SK-MEL-5 (cell line): Measurements from ENCODE around the gene ARHGAP27. TPM values are rescaled to one million over a fixed set of nuclear protein-coding genes. Genes with fewer than 3 reads are reported as not detected.

Experiments used
- DNase-seq: peaks from one replicate; pipeline ENCODE4 v3.0.0-alpha.2; 2016; ENCODE audit warnings: low read depth, low spot score
- in situ Hi-C: cut with HindIII; loops from 2 replicates; pipeline ENCODE4 v1.10.0; 2016; ENCODE audit warnings: low sequenced_read_pairs, high pct_unique_total_duplicates, low pct_unique_long_range_greater_than_20kb
- total RNA-seq: library from RNA; depleted of rRNA; stranded (reverse); fragments of >200 nt; shearing (Covaris generic); gene quantifications from 2 replicates; pipeline ENCODE4 v1.2.3, GENCODE V29; 2014

Gene ARHGAP27
- total RNA-seq, 1 experiment from 2014 or later: 2.2 TPM

DNA sequence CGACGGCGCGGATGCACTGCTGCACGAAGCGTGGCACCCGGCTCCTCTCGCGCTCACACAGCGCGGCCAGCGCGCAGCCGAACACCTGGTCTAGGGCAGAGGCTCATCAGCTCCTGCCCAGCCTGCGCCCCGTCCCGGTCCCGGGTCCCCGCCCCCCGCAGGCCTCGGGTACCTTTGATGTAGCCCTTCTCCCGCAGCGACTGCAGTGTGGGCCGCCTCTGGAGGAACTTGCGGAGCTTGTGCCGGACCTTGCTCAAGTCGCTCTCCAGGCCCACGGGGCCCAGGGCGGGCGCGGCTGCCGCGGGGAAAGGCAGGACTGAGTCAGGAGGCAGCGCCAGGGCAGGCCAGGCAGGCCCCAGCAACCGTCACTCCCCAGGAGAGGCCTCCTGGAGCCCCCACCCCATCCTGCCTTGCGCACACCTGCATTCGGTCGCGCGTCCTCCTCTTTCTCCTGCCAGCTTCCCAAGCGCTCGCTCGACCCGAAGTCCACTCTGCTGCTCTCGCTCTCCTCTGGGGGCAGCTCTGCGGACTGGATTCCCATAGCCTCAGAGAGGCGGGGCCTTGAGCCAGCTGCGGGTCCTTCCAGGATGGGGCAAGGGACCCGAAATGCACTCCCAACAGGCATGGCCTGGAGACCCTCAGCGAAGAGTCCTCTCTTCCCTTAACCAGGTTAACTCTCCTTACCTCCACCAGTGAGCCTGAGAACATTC is 36.0 kb downstream of the ARHGAP27 start:
- no peak for DNase-seq
- in situ Hi-C loops: no loop called here

- no peak for DNase-seq
- in situ Hi-C loops: no loop called here
Measured at GRCh38 chr17:45395569-45396415, 36.9 kb downstream of the ARHGAP27 start.

DNA sequence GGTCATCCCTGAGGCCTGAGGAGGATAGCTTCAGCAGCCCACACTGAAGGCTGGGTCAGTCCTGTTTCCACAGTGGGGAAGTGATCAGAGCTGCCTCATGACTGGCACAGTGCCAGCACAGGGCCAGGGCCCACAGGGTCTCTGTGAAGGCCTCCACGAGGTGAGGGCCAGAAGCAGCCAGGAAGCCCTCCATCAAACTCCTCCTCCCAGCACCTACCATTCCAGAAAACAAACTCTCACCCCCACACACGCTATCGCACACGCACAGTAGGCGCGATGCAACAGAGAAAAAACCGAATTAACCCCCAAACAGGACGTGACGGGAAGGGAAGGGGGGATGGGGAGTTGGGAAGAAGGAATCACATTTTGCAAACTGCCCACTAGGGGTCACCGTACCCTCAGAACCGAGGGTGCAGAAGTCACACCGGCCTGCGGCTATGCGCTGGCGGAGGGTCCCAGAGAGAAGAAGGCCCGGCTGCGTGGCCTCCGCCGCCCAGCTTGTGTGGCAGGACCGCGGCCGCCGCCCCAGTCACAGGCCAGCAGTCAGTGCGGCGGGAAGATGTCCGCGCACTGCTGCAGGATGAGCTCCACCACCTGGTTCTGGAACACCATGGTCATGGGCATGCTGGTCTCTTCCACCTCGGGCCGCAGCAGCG is 37.6 kb downstream of the ARHGAP27 start:
- in situ Hi-C loops: no loop called here
- peak; percentile 83 for DNase-seq

DNA sequence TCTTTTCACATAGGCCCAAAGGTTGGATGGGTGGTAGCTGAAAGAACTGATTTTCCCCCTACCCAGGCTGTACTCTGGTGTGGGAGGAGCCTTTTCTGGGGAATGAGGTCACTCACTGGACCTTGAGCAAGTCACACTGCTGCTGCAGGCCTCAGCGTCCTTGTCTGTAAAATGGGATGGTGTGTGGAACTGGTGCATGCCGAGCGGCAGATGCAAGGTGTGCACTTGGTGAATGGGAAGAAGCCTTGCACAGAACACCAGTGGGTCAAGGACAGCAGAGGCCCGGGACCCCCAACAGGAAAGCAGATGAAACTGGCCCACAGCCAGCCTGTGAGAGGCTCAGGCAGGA is 38.1 kb downstream of the ARHGAP27 start:
- in situ Hi-C loops: no loop called here

GRCh38 chr17:45394091-45394490 is 38.6 kb downstream of the ARHGAP27 start:
- in situ Hi-C loops: no loop called here
- DNase-seq: no peak

More for the DNA sequence above, 38.1 kb downstream of the ARHGAP27 start:
- no peak for DNase-seq

GRCh38 chr17:45393411-45393810 is 39.3 kb downstream of the ARHGAP27 start:
- DNase-seq: no peak
- in situ Hi-C loops: no loop called here

DNA sequence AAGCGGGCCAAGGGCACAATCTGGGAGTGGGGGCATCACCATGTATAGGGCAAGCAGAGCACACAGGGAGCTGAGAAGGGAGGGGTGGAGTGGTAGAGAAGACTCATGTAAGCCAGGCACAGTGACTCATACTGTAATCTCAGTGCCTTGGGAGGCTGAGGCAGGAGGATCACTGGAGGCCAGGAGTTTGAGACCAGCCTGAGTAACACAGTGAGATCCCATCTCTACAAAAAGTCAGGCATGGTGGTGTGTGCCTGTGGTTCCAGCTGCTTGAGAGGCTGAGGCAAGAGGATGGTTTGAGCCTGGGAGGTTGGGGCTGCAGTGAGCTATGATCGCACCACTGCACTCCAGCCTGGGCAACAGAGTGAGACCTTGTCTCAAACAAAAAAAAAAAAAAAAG is 40.8 kb downstream of the ARHGAP27 start:
- in situ Hi-C loops: no loop called here
- no peak for DNase-seq

DNA sequence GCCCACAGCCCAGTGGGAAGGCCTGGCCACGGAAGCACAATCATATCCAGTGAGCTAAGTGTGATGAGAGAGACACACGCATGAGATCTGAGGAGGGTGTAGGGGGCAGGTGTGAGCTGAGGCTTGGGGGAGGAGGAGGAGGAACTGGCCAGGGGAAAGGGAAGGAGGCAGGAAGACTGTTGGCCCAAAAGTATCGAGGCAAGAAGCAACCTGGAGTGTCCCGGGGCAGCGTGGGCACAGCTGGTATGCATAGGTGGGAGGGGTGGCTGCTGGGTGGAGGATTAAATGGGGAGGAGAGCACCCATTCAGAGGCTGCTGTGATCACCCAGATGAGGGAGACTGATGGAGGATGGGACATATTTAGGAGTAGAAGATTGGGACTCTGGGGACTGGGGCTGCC is 41.4 kb downstream of the ARHGAP27 start:
- in situ Hi-C loops: no loop called here
- DNase-seq: no peak

- in situ Hi-C loops: no loop called here
- DNase-seq: no peak
Measured at GRCh38 chr17:45389354-45389753, 43.3 kb downstream of the ARHGAP27 start.

- no peak for DNase-seq
- in situ Hi-C loops: no loop called here
Measured at GRCh38 chr17:45388604-45389325, 43.9 kb downstream of the ARHGAP27 start.

- DNase-seq: no peak
- in situ Hi-C loops: no loop called here
Measured at GRCh38 chr17:45387739-45388138, 44.9 kb downstream of the ARHGAP27 start.

- DNase-seq: no peak
- in situ Hi-C loops: no loop called here
Measured at GRCh38 chr17:45386178-45386577, 46.5 kb downstream of the ARHGAP27 start.

GRCh38 chr17:45385331-45385997 is 47.2 kb downstream of the ARHGAP27 start:
- in situ Hi-C loops: no loop called here
- peak; percentile 83 for DNase-seq

GRCh38 chr17:45384789-45385262 is 47.8 kb downstream of the ARHGAP27 start:
- DNase-seq: no peak
- in situ Hi-C loops: no loop called here

GRCh38 chr17:45384047-45384788 is 48.5 kb downstream of the ARHGAP27 start:
- in situ Hi-C loops: no loop called here
- DNase-seq: no peak

GRCh38 chr17:45383003-45383402 is 49.7 kb downstream of the ARHGAP27 start:
- no peak for DNase-seq
- in situ Hi-C loops: no loop called here

GRCh38 chr17:45382226-45382625 is 50.4 kb downstream of the ARHGAP27 start:
- in situ Hi-C loops: no loop called here
- no peak for DNase-seq
